Osteocyte (in vitro differentiated cells): ENCODE measurements around the gene MRPL30. TPM values are rescaled to one million over a fixed set of nuclear protein-coding genes. Genes with fewer than 3 reads are reported as not detected.
"Not testable (repeated sequence)": the region's sequence is repeated elsewhere in the genome, so short reads cannot be mapped to it uniquely, and the experiment has no call there.

Experiments used
- DNase-seq: peaks from one replicate; pipeline ENCODE4 v3.0.0; 2021; ENCODE audit warnings: mixed read lengths; ENCODE audit not compliant: unreplicated experiment; ENCODE audit errors: extremely low spot score
- H3K27ac Mint-ChIP-seq: one replicate; pipeline ENCODE4 v1.8.0; 2021; ENCODE audit warnings: mild to moderate bottlenecking, mixed read lengths; ENCODE audit not compliant: unreplicated experiment
- H3K27me3 Mint-ChIP-seq: one replicate; pipeline ENCODE4 v1.8.0; 2021; ENCODE audit warnings: mixed read lengths; ENCODE audit not compliant: unreplicated experiment
- H3K36me3 Mint-ChIP-seq: one replicate; pipeline ENCODE4 v1.8.0; 2021; ENCODE audit warnings: mixed read lengths; ENCODE audit not compliant: unreplicated experiment
- H3K4me1 Mint-ChIP-seq: one replicate; pipeline ENCODE4 v1.8.0; 2021; ENCODE audit warnings: mixed read lengths; ENCODE audit not compliant: unreplicated experiment
- H3K4me3 Mint-ChIP-seq: one replicate; pipeline ENCODE4 v1.8.0; 2021; ENCODE audit warnings: mild to moderate bottlenecking, moderate library complexity, mixed read lengths; ENCODE audit not compliant: unreplicated experiment
- H3K9me3 Mint-ChIP-seq: one replicate; pipeline ENCODE4 v1.8.0; 2021; ENCODE audit warnings: mixed read lengths; ENCODE audit not compliant: unreplicated experiment
- CTCF ChIP-seq: fragments of 200-600 bp; sonication (generic); IDR thresholded peaks from 2 replicates; pipeline ENCODE4 v1.5.0; 2021; ENCODE audit warnings: antibody characterized with exemption, mild to moderate bottlenecking, moderate library complexity
- total RNA-seq: library from RNA; stranded (reverse); gene quantifications from 2 replicates; pipeline ENCODE4 v1.2.1, GENCODE V29; 2021

MRPL30 gene
- total RNA-seq, 1 donor from 2014 or later: 23.1 TPM

- TF ChIP-seq CTCF: no peak
- DNase-seq: no peak
- Mint-ChIP-seq H3K4me1 (peaks cover 24% of the 10 kb centered on the region), H3K9me3 (no peaks in the 10 kb centered on the region), H3K36me3 (peaks cover 6% of the 10 kb centered on the region), H3K27ac (no peak overlapping the region), H3K27me3 (no peaks in the 10 kb centered on the region), H3K4me3 (no peak overlapping the region)
Observed at GRCh38 chr2:99184811-99185210, 3.8 kb downstream of the MRPL30 start.

GRCh38 chr2:99187011-99187410 is 6.0 kb downstream of the MRPL30 start:
- H3K27ac Mint-ChIP-seq: no peak overlapping the region
- H3K4me1 Mint-ChIP-seq: peaks cover 10% of the 10 kb centered on the region
- DNase-seq: no peak
- H3K27me3 Mint-ChIP-seq: no peaks in the 10 kb centered on the region
- no peak for TF ChIP-seq CTCF
- no peak overlapping the region for H3K4me3 Mint-ChIP-seq
- H3K9me3 Mint-ChIP-seq: no peaks in the 10 kb centered on the region
- H3K36me3 Mint-ChIP-seq: peaks cover 14% of the 10 kb centered on the region

GRCh38 chr2:99188357-99188756 is 7.4 kb downstream of the MRPL30 start:
- H3K4me3 Mint-ChIP-seq: no peak overlapping the region
- no peak for TF ChIP-seq CTCF
- peaks cover 3% of the 10 kb centered on the region for H3K4me1 Mint-ChIP-seq
- H3K27me3 Mint-ChIP-seq: no peaks in the 10 kb centered on the region
- DNase-seq: no peak
- H3K27ac Mint-ChIP-seq: no peak overlapping the region
- H3K36me3 Mint-ChIP-seq: peaks cover 21% of the 10 kb centered on the region
- no peaks in the 10 kb centered on the region for H3K9me3 Mint-ChIP-seq

- H3K27ac Mint-ChIP-seq: no peak overlapping the region
- TF ChIP-seq CTCF: no peak
- H3K36me3 Mint-ChIP-seq: peaks cover 28% of the 10 kb centered on the region
- no peak for DNase-seq
- no peaks in the 10 kb centered on the region for H3K27me3 Mint-ChIP-seq
- H3K4me1 Mint-ChIP-seq: no peaks in the 10 kb centered on the region
- no peak overlapping the region for H3K4me3 Mint-ChIP-seq
- H3K9me3 Mint-ChIP-seq: no peaks in the 10 kb centered on the region
Observed at GRCh38 chr2:99190548-99190947, 9.6 kb downstream of the MRPL30 start.

- H3K4me3 Mint-ChIP-seq, H3K4me1 Mint-ChIP-seq, H3K27ac Mint-ChIP-seq, H3K27me3 Mint-ChIP-seq, H3K9me3 Mint-ChIP-seq, DNase-seq: not testable (repeated sequence)
- peaks cover 38% of the 10 kb centered on the region for H3K36me3 Mint-ChIP-seq
Observed at GRCh38 chr2:99192364-99192763, 11.4 kb downstream of the MRPL30 start.
